ACHN (cell line): Measurements from ENCODE around the gene ACP1.

Source experiments
- DNase-seq: peaks from one replicate; pipeline ENCODE4 v3.0.0-alpha.2; 2015
- in situ Hi-C: cut with HindIII; loops from 2 replicates; pipeline ENCODE4 v1.10.0; 2017; ENCODE audit warnings: low sequenced_read_pairs, low pct_ligation_motif_present, low pct_unique_long_range_greater_than_20kb

ACP1 gene

GRCh38 chr2:264493-265468 is at the start of gene ACP1:
Gene ACP1, plus strand, starts transcription at chr2:264947. Its CDS starts 18 bp downstream, at chr2:264965.
- in situ Hi-C loops = no loop called here
- DNase-seq = peak; percentile 95

DNA sequence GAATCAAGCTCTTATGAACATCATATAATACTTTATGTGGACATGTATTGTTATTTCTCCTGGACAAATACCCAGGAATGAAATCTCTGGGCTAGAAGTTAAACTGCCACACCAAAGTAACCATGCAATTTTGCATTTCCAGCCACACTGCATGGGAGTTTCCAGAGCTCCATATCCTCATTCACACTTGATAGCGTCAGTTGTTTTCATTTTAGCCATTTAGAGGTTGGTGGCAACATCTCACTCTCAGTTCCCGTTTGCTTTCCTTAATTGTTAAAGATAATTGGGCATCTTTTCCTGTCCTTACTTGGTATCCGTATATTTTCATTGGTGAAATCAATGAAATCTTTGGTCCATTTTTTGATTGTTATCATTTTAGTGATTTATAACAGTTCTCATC is 48.7 kb upstream of the ACP1 start:
- in situ Hi-C loops = no loop called here

GRCh38 chr2:223451-223850 is 41.3 kb upstream of the ACP1 start:
- in situ Hi-C loops = no loop called here
- DNase-seq = no peak

More for the DNA sequence above, 48.7 kb upstream of the ACP1 start:
- DNase-seq = no peak

- no peak for DNase-seq
- in situ Hi-C loops = no loop called here
Observed at GRCh38 chr2:223971-224760, 40.6 kb upstream of the ACP1 start.

GRCh38 chr2:228115-228514 is 36.6 kb upstream of the ACP1 start:
- in situ Hi-C loops = no loop called here
- no peak for DNase-seq

- no peak for DNase-seq
- in situ Hi-C loops = no loop called here
Observed at GRCh38 chr2:228518-229278, 36.0 kb upstream of the ACP1 start.

- in situ Hi-C loops = no loop called here
- no peak for DNase-seq
Observed at GRCh38 chr2:231521-232185, 33.1 kb upstream of the ACP1 start.

- DNase-seq = no peak
Observed at GRCh38 chr2:233030-233429, 31.7 kb upstream of the ACP1 start.

GRCh38 chr2:234421-234820 is 30.3 kb upstream of the ACP1 start:
- in situ Hi-C loops = no loop called here
- no peak for DNase-seq

More at GRCh38 chr2:233030-233429, 31.7 kb upstream of the ACP1 start:
- in situ Hi-C loops = no loop called here

GRCh38 chr2:236993-237539 is 27.7 kb upstream of the ACP1 start:
- in situ Hi-C loops = no loop called here
- DNase-seq = no peak

DNA sequence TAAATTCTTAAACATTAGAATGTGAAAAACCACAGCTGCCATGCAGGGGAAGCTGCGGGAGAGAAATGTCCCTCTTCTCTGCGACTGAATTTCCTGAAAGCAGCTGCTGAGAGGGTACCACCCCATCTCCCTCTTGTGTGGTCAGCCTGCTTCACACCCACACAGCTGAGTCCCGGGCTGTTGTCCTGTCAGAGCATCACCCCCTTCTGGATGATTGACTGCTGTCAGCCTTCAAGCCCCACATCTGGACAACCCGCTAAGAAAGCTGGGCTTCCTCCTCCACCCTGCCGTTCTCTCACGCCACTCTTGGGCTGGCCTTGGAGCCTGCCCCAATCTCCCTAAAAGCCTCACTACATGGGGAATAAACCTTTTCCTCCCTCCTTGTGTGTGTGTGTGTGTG is 26.9 kb upstream of the ACP1 start:
- DNase-seq = no peak
- in situ Hi-C loops = no loop called here

GRCh38 chr2:238431-238830 is 26.3 kb upstream of the ACP1 start:
- no peak for DNase-seq
- in situ Hi-C loops = no loop called here

DNA sequence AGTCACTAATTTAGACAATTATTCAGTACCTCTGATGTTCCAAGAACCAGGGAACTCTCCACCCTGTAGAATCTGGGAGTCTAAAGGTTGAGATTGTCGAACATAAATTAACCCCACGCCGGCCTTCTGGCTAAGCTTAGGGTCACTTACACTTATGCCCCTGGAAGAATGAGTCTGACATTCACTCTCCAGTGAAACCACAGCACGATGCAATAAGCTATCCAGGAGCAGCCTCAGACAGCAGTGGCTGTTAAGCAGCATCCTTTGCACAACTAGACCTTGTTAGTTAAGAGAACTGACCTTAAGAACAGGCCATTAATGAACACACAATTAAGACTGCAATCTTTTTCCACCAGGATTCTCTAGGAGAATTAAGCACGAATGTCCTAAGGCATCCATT is 25.9 kb upstream of the ACP1 start:
- in situ Hi-C loops = no loop called here
- DNase-seq = no peak

- in situ Hi-C loops = no loop called here
Observed at GRCh38 chr2:244547-244946, 20.2 kb upstream of the ACP1 start.

GRCh38 chr2:246489-247144 is 18.1 kb upstream of the ACP1 start:
- in situ Hi-C loops = no loop called here
- DNase-seq = peak; percentile 71

More at GRCh38 chr2:244547-244946, 20.2 kb upstream of the ACP1 start:
- DNase-seq = no peak

GRCh38 chr2:248724-249123 is 16.0 kb upstream of the ACP1 start:
- DNase-seq = no peak
- in situ Hi-C loops = no loop called here

DNA sequence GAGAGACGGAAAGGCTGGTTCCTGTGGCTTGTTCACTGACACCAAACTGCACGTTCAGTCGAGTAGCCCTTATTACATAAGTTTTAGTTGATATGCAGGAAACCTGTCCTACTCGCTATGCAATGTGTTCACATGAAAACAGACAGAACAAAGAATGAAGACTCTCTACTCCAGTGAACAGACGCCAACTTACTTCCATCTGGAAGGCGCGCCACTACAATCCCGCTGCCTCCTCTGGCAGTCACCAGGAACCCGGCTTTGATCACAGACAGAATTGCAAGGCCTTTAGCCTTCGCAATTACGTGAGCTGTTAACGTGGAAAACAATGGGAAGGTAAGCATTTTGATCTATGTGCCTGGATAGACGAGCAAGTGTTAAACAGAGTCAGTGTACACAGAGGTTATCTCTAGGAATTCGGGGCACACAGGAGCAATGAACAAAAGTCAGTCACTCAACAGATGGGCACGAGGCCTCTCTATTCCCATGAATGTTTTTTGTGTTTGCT is 15.2 kb upstream of the ACP1 start:
- no peak for DNase-seq
- in situ Hi-C loops = no loop called here
